ENCODE results near the gene CECR2.

Gene CECR2

DNA sequence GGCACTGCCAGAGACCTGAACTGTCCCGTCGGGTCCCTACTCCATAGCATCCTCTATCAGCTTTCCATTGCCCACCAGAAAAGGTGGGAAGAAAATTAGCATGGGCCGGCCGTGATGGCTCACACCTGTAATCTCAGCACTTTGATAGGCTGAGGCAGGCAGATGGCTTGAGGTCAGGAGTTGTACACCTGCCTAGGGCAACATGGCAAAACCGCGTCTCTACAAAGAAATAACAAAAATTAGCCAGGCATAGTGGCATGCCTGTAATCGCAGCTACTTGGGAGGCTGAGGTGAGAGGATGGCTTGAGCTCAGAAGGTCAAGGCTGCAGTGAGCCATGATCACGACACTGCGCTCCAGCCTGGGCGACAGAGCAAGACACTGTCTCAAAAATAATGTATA lies 197.5 kb downstream of the CECR2 start:
- H3K9me3 ChIP-seq (ENCODE audit: control insufficient read depth, insufficient read depth, low read length): no peaks in the 10 kb centered on the region
- H3K9ac ChIP-seq (ENCODE audit: low read depth, low read length): no peak overlapping the region
- no peaks in the 10 kb centered on the region for H3K36me3 ChIP-seq (ENCODE audit: control insufficient read depth, insufficient read depth, low read length)
- H3K4me1 ChIP-seq (ENCODE audit: control insufficient read depth, insufficient read depth, low read length): peaks cover 38% of the 10 kb centered on the region
- no peaks in the 10 kb centered on the region for H3K27me3 ChIP-seq (ENCODE audit: control insufficient read depth, insufficient read depth, low read length)
- no peak overlapping the region for H3K4me3 ChIP-seq (ENCODE audit: low read depth, low read length)
- no peak overlapping the region for H3K27ac ChIP-seq (ENCODE audit: low read depth, low read length)

DNA sequence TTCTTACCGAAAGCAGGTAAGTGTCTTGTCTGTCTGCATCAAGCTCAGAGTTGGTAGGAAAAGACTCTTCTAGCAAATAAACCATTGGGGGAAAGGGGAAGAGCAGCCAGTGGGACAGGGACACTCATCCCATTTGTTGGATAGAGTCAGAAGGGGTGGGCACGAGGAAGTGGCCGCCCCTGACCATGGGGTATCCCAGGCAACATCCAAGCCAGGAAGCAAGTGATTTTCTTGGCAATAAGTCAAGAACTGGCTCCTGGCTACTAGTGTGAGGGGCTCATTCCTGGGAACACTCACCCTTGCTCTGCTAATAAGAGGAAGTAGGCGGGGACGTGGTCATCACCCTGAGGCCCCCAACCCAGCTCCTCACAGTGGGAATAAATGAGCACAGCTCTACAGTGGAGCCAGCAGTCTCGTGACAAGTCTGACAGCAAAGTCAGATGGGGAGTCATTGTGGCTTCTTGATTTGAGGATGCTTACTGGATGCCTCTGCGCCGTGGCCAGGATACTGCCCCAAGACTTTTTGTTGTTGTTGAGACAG lies 200.8 kb downstream of the CECR2 start:
- Histone ChIP-seq H3K9ac (ENCODE audit: low read depth, low read length) (no peak overlapping the region), H3K4me3 (ENCODE audit: low read depth, low read length) (no peak overlapping the region), H3K27ac (ENCODE audit: low read depth, low read length) (peak overlapping the region; percentile 74), H3K27me3 (ENCODE audit: control insufficient read depth, insufficient read depth, low read length) (no peaks in the 10 kb centered on the region), H3K36me3 (ENCODE audit: control insufficient read depth, insufficient read depth, low read length) (no peaks in the 10 kb centered on the region), H3K4me1 (ENCODE audit: control insufficient read depth, insufficient read depth, low read length) (peaks cover 16% of the 10 kb centered on the region), H3K9me3 (ENCODE audit: control insufficient read depth, insufficient read depth, low read length) (no peaks in the 10 kb centered on the region)

DNA sequence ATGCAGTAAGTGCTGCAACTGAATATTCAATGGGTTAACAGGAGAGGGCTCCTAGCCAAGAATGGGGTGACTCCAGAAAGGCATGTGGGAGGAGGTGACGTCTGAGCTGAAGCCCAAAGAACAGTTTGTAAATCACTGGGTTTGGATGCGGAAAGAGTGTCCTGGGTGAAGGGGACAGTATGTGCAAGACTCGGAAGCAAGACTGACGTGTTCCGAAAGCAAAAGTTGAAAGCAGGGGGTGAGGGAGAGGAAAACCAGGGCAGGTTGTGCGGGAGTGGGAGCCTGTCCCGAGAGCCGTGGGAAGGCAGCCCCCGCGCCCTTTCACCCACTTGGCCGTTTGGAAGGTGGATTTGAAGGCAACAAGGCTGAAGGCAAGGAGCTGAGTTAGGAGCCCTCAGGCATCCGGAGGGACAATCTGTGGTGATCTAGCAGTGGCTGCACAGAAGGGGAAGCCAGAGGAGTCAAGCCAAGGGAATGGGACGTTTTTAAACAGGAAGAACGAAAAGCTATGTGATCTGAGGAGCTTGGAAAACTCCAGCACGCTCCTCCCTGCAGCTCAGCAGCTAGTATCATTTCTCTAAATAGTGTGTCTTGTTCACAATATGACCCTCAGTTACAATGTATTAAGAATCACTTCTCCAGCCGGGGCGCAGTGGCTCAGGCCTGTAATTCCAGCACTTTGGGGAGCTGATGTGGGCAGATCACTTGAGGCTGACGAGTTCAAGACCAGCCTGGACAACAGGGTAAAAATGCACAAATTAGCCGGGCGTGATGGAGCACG lies 201.8 kb downstream of the CECR2 start:
- Histone ChIP-seq H3K27me3 (ENCODE audit: control insufficient read depth, insufficient read depth, low read length) (no peaks in the 10 kb centered on the region), H3K4me1 (ENCODE audit: control insufficient read depth, insufficient read depth, low read length) (peaks cover 16% of the 10 kb centered on the region), H3K27ac (ENCODE audit: low read depth, low read length) (no peak overlapping the region), H3K36me3 (ENCODE audit: control insufficient read depth, insufficient read depth, low read length) (no peaks in the 10 kb centered on the region), H3K9ac (ENCODE audit: low read depth, low read length) (no peak overlapping the region), H3K4me3 (ENCODE audit: low read depth, low read length) (no peak overlapping the region), H3K9me3 (ENCODE audit: control insufficient read depth, insufficient read depth, low read length) (no peaks in the 10 kb centered on the region)

GRCh38 chr22:17575151-17575550 lies 205.9 kb downstream of the CECR2 start:
- no peak overlapping the region for H3K27ac ChIP-seq (ENCODE audit: low read depth, low read length)
- H3K36me3 ChIP-seq (ENCODE audit: control insufficient read depth, insufficient read depth, low read length): no peaks in the 10 kb centered on the region
- H3K9ac ChIP-seq (ENCODE audit: low read depth, low read length): no peak overlapping the region
- H3K9me3 ChIP-seq (ENCODE audit: control insufficient read depth, insufficient read depth, low read length): no peaks in the 10 kb centered on the region
- no peaks in the 10 kb centered on the region for H3K27me3 ChIP-seq (ENCODE audit: control insufficient read depth, insufficient read depth, low read length)
- H3K4me3 ChIP-seq (ENCODE audit: low read depth, low read length): no peak overlapping the region
- H3K4me1 ChIP-seq (ENCODE audit: control insufficient read depth, insufficient read depth, low read length): peaks cover 11% of the 10 kb centered on the region

DNA sequence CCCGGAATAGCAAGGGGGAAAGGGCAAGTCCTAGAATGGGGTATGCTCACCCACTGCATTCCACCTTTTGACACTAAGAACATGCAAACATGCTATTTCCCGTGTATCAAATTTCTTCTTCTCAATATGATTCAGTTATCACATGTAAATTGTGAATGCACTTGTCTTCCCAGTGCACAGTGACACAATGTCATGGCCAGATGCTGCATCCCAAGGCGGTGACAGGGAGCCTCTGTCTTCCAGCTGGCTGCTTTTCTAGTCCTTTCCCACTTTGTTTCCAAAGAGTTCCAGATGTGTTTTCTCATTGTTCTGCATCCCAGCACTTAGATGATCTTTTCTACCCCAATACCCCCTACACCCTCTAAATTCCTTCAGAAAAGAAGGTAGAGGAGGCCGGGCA lies 206.4 kb downstream of the CECR2 start:
- H3K27ac ChIP-seq (ENCODE audit: low read depth, low read length): no peak overlapping the region
- peaks cover 7% of the 10 kb centered on the region for H3K4me1 ChIP-seq (ENCODE audit: control insufficient read depth, insufficient read depth, low read length)
- no peaks in the 10 kb centered on the region for H3K27me3 ChIP-seq (ENCODE audit: control insufficient read depth, insufficient read depth, low read length)
- H3K9ac ChIP-seq (ENCODE audit: low read depth, low read length): no peak overlapping the region
- H3K4me3 ChIP-seq (ENCODE audit: low read depth, low read length): no peak overlapping the region
- no peaks in the 10 kb centered on the region for H3K36me3 ChIP-seq (ENCODE audit: control insufficient read depth, insufficient read depth, low read length)
- H3K9me3 ChIP-seq (ENCODE audit: control insufficient read depth, insufficient read depth, low read length): no peaks in the 10 kb centered on the region

- H3K27me3 ChIP-seq (ENCODE audit: control insufficient read depth, insufficient read depth, low read length): no peaks in the 10 kb centered on the region
- no peaks in the 10 kb centered on the region for H3K36me3 ChIP-seq (ENCODE audit: control insufficient read depth, insufficient read depth, low read length)
- H3K9me3 ChIP-seq (ENCODE audit: control insufficient read depth, insufficient read depth, low read length): no peaks in the 10 kb centered on the region
- H3K4me1 ChIP-seq (ENCODE audit: control insufficient read depth, insufficient read depth, low read length): peaks cover 5% of the 10 kb centered on the region; the same call in 1 of the 2 replicates
- peak overlapping the region; percentile 11 for H3K27ac ChIP-seq (ENCODE audit: low read depth, low read length)
- H3K4me3 ChIP-seq (ENCODE audit: low read depth, low read length): no peak overlapping the region
- H3K9ac ChIP-seq (ENCODE audit: low read depth, low read length): peak overlapping the region; percentile 2; the same call in 1 of the 2 replicates
Observed at GRCh38 chr22:17576470-17576869, 207.2 kb downstream of the CECR2 start.

DNA sequence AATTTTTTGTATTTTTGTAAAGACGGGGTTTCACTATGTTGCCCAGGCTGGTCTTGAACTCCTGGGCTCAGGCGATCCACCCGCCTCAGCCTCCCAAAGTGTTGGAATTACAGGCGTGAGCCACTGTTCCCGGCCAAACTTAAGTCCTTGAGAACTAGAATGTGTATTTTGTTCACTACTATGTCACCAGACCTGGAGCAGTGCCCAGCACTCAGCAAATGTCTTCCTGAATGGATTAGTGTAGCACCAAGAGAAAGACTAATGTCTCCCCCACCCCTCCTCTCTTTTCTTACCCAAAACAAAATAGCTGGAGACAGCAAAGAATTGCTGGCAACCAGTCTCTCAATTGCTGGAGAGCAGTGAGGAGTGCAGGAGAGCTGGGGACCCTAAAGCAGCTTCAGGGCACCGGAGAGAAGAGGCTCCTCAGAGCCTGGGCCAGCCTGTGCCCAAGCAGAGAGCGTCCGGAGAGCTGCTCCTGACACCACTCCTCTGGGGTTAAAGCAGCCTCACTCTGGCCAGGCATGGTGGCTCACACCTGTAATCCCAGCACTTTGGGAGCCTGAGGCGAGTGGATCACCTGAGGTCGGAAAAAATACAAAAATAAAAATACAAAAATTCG lies 209.0 kb downstream of the CECR2 start:
- Histone ChIP-seq H3K9me3 (ENCODE audit: control insufficient read depth, insufficient read depth, low read length) (no peaks in the 10 kb centered on the region), H3K27me3 (ENCODE audit: control insufficient read depth, insufficient read depth, low read length) (no peaks in the 10 kb centered on the region), H3K36me3 (ENCODE audit: control insufficient read depth, insufficient read depth, low read length) (no peaks in the 10 kb centered on the region), H3K4me3 (ENCODE audit: low read depth, low read length) (no peak overlapping the region), H3K27ac (ENCODE audit: low read depth, low read length) (no peak overlapping the region), H3K9ac (ENCODE audit: low read depth, low read length) (no peak overlapping the region), H3K4me1 (ENCODE audit: control insufficient read depth, insufficient read depth, low read length) (peaks cover 5% of the 10 kb centered on the region; the same call in 1 of the 2 replicates)

DNA sequence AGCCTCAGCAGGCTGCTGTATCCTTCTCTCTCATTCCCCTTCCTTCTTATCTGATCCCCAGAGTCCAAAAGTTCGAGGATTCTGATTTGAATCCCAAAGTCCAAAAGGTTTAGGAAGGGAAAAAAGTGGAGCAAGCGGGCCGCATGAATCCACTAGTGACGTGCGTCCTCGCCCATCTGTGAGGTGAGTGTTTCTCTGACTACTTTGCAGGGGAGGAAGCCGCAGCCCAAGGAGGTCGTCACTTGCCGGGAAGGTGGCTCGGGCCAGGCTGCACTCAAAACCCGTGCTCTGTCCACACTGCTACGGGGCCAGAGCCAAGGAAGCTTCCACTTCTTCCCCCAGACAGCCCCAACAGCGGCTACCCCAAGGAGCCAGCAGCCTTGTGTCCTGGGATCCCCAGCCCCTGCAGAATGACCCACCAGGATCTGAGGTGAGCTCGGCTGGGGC lies 210.3 kb downstream of the CECR2 start:
- Histone ChIP-seq H3K9me3 (ENCODE audit: control insufficient read depth, insufficient read depth, low read length) (no peaks in the 10 kb centered on the region), H3K9ac (ENCODE audit: low read depth, low read length) (no peak overlapping the region), H3K36me3 (ENCODE audit: control insufficient read depth, insufficient read depth, low read length) (no peaks in the 10 kb centered on the region), H3K27me3 (ENCODE audit: control insufficient read depth, insufficient read depth, low read length) (no peaks in the 10 kb centered on the region), H3K4me1 (ENCODE audit: control insufficient read depth, insufficient read depth, low read length) (peaks cover 5% of the 10 kb centered on the region; the same call in 1 of the 2 replicates), H3K27ac (ENCODE audit: low read depth, low read length) (peak overlapping the region; percentile 69), H3K4me3 (ENCODE audit: low read depth, low read length) (no peak overlapping the region)

- no peaks in the 10 kb centered on the region for H3K36me3 ChIP-seq (ENCODE audit: control insufficient read depth, insufficient read depth, low read length)
- no peaks in the 10 kb centered on the region for H3K27me3 ChIP-seq (ENCODE audit: control insufficient read depth, insufficient read depth, low read length)
- H3K9me3 ChIP-seq (ENCODE audit: control insufficient read depth, insufficient read depth, low read length): no peaks in the 10 kb centered on the region
- no peak overlapping the region for H3K9ac ChIP-seq (ENCODE audit: low read depth, low read length)
- no peak overlapping the region for H3K4me3 ChIP-seq (ENCODE audit: low read depth, low read length)
- peaks cover 5% of the 10 kb centered on the region; the same call in 1 of the 2 replicates for H3K4me1 ChIP-seq (ENCODE audit: control insufficient read depth, insufficient read depth, low read length)
- peak overlapping the region; percentile 69 for H3K27ac ChIP-seq (ENCODE audit: low read depth, low read length)
Observed at GRCh38 chr22:17580441-17581031, 211.3 kb downstream of the CECR2 start.

DNA sequence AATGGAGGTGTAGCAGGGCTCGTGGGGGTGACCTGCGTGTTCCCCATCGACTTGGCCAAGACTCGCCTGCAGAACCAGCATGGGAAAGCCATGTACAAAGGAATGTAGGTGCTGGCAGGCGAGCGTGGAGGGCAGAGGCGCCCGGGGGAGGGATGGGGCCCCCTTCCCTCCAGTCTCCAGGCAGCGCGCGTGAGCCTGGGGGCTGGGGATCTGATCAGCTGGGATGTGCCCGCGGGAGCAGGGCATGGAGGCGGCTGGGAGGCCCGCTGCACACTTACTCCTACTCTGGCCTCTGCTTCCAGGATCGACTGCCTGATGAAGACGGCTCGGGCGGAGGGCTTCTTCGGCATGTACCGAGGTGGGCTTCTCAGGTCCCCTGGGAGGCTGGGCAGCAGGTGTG lies 211.8 kb downstream of the CECR2 start:
- no peak overlapping the region for H3K9ac ChIP-seq (ENCODE audit: low read depth, low read length)
- H3K27ac ChIP-seq (ENCODE audit: low read depth, low read length): peak overlapping the region; percentile 69
- H3K4me3 ChIP-seq (ENCODE audit: low read depth, low read length): no peak overlapping the region
- H3K36me3 ChIP-seq (ENCODE audit: control insufficient read depth, insufficient read depth, low read length): no peaks in the 10 kb centered on the region
- no peaks in the 10 kb centered on the region for H3K9me3 ChIP-seq (ENCODE audit: control insufficient read depth, insufficient read depth, low read length)
- H3K27me3 ChIP-seq (ENCODE audit: control insufficient read depth, insufficient read depth, low read length): no peaks in the 10 kb centered on the region
- H3K4me1 ChIP-seq (ENCODE audit: control insufficient read depth, insufficient read depth, low read length): peaks cover 5% of the 10 kb centered on the region; the same call in 1 of the 2 replicates

DNA sequence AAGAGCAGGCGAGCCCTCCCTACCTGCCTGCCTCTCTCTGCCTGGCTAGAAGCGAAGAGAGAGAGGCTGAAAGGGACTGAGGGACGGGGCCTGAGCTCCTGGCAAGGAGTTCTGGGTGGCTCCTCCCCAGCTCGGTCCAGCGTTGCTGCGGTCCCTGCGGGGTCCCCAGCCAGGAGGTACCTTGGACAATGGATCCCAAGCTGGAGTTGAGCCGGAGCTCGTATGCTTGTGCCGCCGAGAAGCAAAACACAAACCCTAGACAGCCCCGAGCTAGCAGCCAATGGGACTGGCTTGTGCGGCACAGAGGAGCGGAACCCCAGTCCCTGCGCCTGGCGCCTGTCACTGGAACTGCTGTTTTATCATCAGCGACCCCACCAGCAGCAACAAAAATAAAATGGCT lies 212.4 kb downstream of the CECR2 start:
- H3K36me3 ChIP-seq (ENCODE audit: control insufficient read depth, insufficient read depth, low read length): no peaks in the 10 kb centered on the region
- H3K4me1 ChIP-seq (ENCODE audit: control insufficient read depth, insufficient read depth, low read length): 0 out of 2 replicates have a peak, but pooled peaks cover under 1% of the 10 kb centered on the region
- H3K27ac ChIP-seq (ENCODE audit: low read depth, low read length): no peak overlapping the region
- no peaks in the 10 kb centered on the region for H3K27me3 ChIP-seq (ENCODE audit: control insufficient read depth, insufficient read depth, low read length)
- no peaks in the 10 kb centered on the region for H3K9me3 ChIP-seq (ENCODE audit: control insufficient read depth, insufficient read depth, low read length)
- H3K4me3 ChIP-seq (ENCODE audit: low read depth, low read length): no peak overlapping the region
- no peak overlapping the region for H3K9ac ChIP-seq (ENCODE audit: low read depth, low read length)

Measured in HUES48 (cell line).